Panc1 (cell line): Measurements from ENCODE around the gene KAZN. TPM values are rescaled to one million over a fixed set of nuclear protein-coding genes. Genes with fewer than 3 reads are reported as not detected.

Experiments used
- ATAC-seq: fragments of 200-7000 bp; cut with Tn5 transposase; 2 replicates; pipeline ENCODE4 v1.9.1; 2020; ENCODE audit warnings: mild to moderate bottlenecking, moderate library complexity
- BruUV-seq: library from RNA; stranded (reverse); fragments of 400-500 nt; replicated peaks from 2 replicates; lab custom pipeline; 2021; lab: Mats Ljungman, UMichigan
- CTCF ChIA-PET: fragments of 300-600 bp; sonication (Branson Sonifier 250); formaldehyde crosslinking; loops from one replicate; lab custom pipeline; 2022; ENCODE audit warnings: antibody characterized with exemption; lab: Charles Lee
- POLR2A ChIA-PET: fragments of 300-600 bp; sonication (Branson Sonifier 250); formaldehyde crosslinking; loops from one replicate; lab custom pipeline; 2022; ENCODE audit warnings: antibody characterized with exemption; lab: Charles Lee
- DNase-seq: peaks from one replicate; pipeline ENCODE4 v3.0.0-alpha.2; 2010; ENCODE audit warnings: low read depth, low spot score
- H3K27ac ChIP-seq: 2 replicates; pipeline ENCODE4 v1.5.1; 2011; ENCODE audit warnings: mild to moderate bottlenecking, low read length, inconsistent platforms
- H3K27me3 ChIP-seq: fragments of 200-500 bp; sonication (Bioruptor generic); 2 replicates; pipeline ENCODE4 v1.6.0; 2014; ENCODE audit warnings: low read length, inconsistent platforms; ENCODE audit not compliant: control insufficient read depth, insufficient read depth
- H3K36me3 ChIP-seq: fragments of 200-500 bp; sonication (Bioruptor generic); 2 replicates; pipeline ENCODE4 v1.5.1; 2014; ENCODE audit warnings: inconsistent platforms, mild to moderate bottlenecking, low read length, moderate library complexity; ENCODE audit not compliant: control insufficient read depth, insufficient read depth
- H3K4me1 ChIP-seq: 2 replicates; pipeline ENCODE4 v1.5.1; 2011; ENCODE audit warnings: inconsistent platforms, mild to moderate bottlenecking, low read length, moderate library complexity; ENCODE audit not compliant: control insufficient read depth, insufficient read depth
- H3K4me3 ChIP-seq, 2 experiments: 2 replicates each; pipeline ENCODE4 v1.5.1; 2011 to 2012; ENCODE audit warnings: low read depth in 2 of 2, low read length in 2 of 2, mild to moderate bottlenecking in 2 of 2, inconsistent platforms in 1 of 2, moderate library complexity in 1 of 2
- H3K9me3 ChIP-seq: fragments of 200-500 bp; sonication (Bioruptor generic); 2 replicates; pipeline ENCODE4 v1.5.1; 2014; ENCODE audit warnings: low read depth, mild to moderate bottlenecking, inconsistent platforms, low read length, moderate library complexity; ENCODE audit not compliant: control insufficient read depth, insufficient read depth
- CTCF ChIP-seq: fragments of 450-650 bp; IDR thresholded peaks from 2 replicates; pipeline ENCODE4 v1.5.1; 2017; ENCODE audit warnings: mild to moderate bottlenecking
- POLR2AphosphoS5 ChIP-seq: IDR thresholded peaks from 2 replicates; pipeline ENCODE4 v1.6.1; 2012; ENCODE audit warnings: mild to moderate bottlenecking, low read depth, low read length, moderate library complexity
- REST ChIP-seq, 2 experiments: IDR thresholded peaks; 2 replicates each; pipeline ENCODE4 v1.6.1; 2011 to 2012; ENCODE audit warnings: low read depth in 2 of 2, control low read depth in 1 of 2, low read length in 1 of 2, mild to moderate bottlenecking in 1 of 2, moderate library complexity in 1 of 2; ENCODE audit not compliant: insufficient read depth in 1 of 2
- SIN3A ChIP-seq: IDR thresholded peaks from 2 replicates; pipeline ENCODE4 v1.6.1; 2012; ENCODE audit warnings: low read depth, mild to moderate bottlenecking, low read length, moderate library complexity, borderline replicate concordance; ENCODE audit not compliant: insufficient read depth
- TCF7L2 ChIP-seq: IDR thresholded peaks from 2 replicates; pipeline ENCODE4 v1.6.1; 2011; ENCODE audit warnings: mild to moderate bottlenecking, low read depth, low read length, inconsistent platforms
- in situ Hi-C: cut with HindIII; loops from 2 replicates; pipeline ENCODE4 v1.10.0; 2016; ENCODE audit warnings: low sequenced_read_pairs, low pct_unique_long_range_greater_than_20kb
- intact Hi-C: fragments of 100-400 bp; cut with micrococcal nuclease; formaldehyde crosslinking; loops from one replicate; pipeline ENCODE4 v1.10.0; 2022; ENCODE audit not compliant: unreplicated experiment
- total RNA-seq: library from RNA; stranded (reverse); gene quantifications from one replicate; pipeline ENCODE4 v1.2.1, GENCODE V29; 2021; ENCODE audit not compliant: unreplicated experiment

Gene KAZN
- total RNA-seq, 1 experiment from 2014 or later = 6.6 TPM

GRCh38 chr1:14815175-14815877 is 216.8 kb downstream of the KAZN start:
- no TSS peak for BruUV-seq
- in situ Hi-C loops = no loop called here
- Histone ChIP-seq H3K4me1 (no peaks in the 10 kb centered on the region), H3K4me3 (no peak overlapping the region), H3K36me3 (no peaks in the 10 kb centered on the region), H3K27ac (no peak overlapping the region), H3K9me3 (no peaks in the 10 kb centered on the region), H3K27me3 (no peaks in the 10 kb centered on the region)
- CTCF ChIA-PET = no interaction called here
- POLR2A ChIA-PET = no interaction called here
- ATAC-seq = no peak
- no peak for TF ChIP-seq POLR2AphosphoS5
- TF ChIP-seq SIN3A = no peak
- no peak for TF ChIP-seq TCF7L2
- no peak for TF ChIP-seq CTCF
- no peak for TF ChIP-seq REST (IDR thresholded peaks at IDR 0.05; ENCODE audit: insufficient read depth in 1 of 2, low read depth in 2 of 2, low read length in 1 of 2)
- intact Hi-C loops = no loop called here
- no peak for DNase-seq

- ATAC-seq (no peak), DNase-seq (no peak)
- H3K4me3 ChIP-seq = no peak overlapping the region
- TF ChIP-seq SIN3A = no peak
- no peak for TF ChIP-seq TCF7L2
- no peak for TF ChIP-seq REST (IDR thresholded peaks at IDR 0.05; ENCODE audit: insufficient read depth in 1 of 2, low read depth in 2 of 2, low read length in 1 of 2)
- no peak for TF ChIP-seq POLR2AphosphoS5
- no peak for TF ChIP-seq CTCF
- no peaks in the 10 kb centered on the region for H3K9me3 ChIP-seq
- no peaks in the 10 kb centered on the region for H3K4me1 ChIP-seq
- H3K27me3 ChIP-seq = no peaks in the 10 kb centered on the region
- no peaks in the 10 kb centered on the region for H3K36me3 ChIP-seq
- intact Hi-C loops (no loop called here), in situ Hi-C loops (no loop called here)
- ChIA-PET CTCF (no interaction called here), POLR2A (interaction anchor here (0.5 to 0.6 kb wide), 3 partner anchors 16 to 622 kb away, joined by 3 read pairs; no protein-coding TSS in a partner anchor)
- no peak overlapping the region for H3K27ac ChIP-seq
- BruUV-seq = no TSS peak
These were observed 219.0 kb downstream of the KAZN start for GRCh38 chr1:14817223-14818170.
